OCI-LY1 (cell line): ENCODE results near the gene AADAT.

Source experiments
- H2AFZ ChIP-seq: fragments of 200-600 bp; sonication (generic), shearing (Covaris generic); 2 replicates; pipeline ENCODE4 v1.6.0; 2014; ENCODE audit warnings: antibody characterized with exemption, mild to moderate bottlenecking, low read length
- H3F3A ChIP-seq: fragments of 200-600 bp; sonication (generic), shearing (Covaris generic); 2 replicates; pipeline ENCODE4 v1.6.0; 2014; ENCODE audit warnings: mild to moderate bottlenecking, antibody characterized with exemption, low read length, moderate library complexity; ENCODE audit not compliant: insufficient read depth
- H3K27ac ChIP-seq: fragments of 200-600 bp; sonication (generic); 2 replicates; pipeline ENCODE4 v1.5.1; 2014; ENCODE audit warnings: low read length, mixed run types, mild to moderate bottlenecking, low read depth; ENCODE audit not compliant: poor library complexity, severe bottlenecking
- H3K27me3 ChIP-seq: fragments of 200-600 bp; sonication (generic); 2 replicates; pipeline ENCODE4 v1.6.0; 2014; ENCODE audit warnings: antibody characterized with exemption, mild to moderate bottlenecking, low read length, moderate library complexity; ENCODE audit not compliant: insufficient read depth
- H3K36me3 ChIP-seq: fragments of 200-600 bp; sonication (generic); 2 replicates; pipeline ENCODE4 v1.6.1; 2014; ENCODE audit warnings: mild to moderate bottlenecking, antibody characterized with exemption, low read length, moderate library complexity, mixed read lengths; ENCODE audit not compliant: insufficient read depth
- H3K4me1 ChIP-seq: fragments of 200-600 bp; sonication (generic); 2 replicates; pipeline ENCODE4 v1.5.1; 2014; ENCODE audit warnings: mild to moderate bottlenecking, low read length, moderate library complexity; ENCODE audit not compliant: insufficient read depth, severe bottlenecking
- H3K4me2 ChIP-seq: fragments of 200-600 bp; sonication (generic), shearing (Covaris generic); 2 replicates; pipeline ENCODE4 v1.6.1; 2014; ENCODE audit warnings: low read length
- H3K4me3 ChIP-seq: fragments of 200-600 bp; sonication (generic); 2 replicates; pipeline ENCODE4 v1.5.1; 2014; ENCODE audit warnings: low read length, low read depth, mild to moderate bottlenecking, mixed read lengths; ENCODE audit not compliant: poor library complexity, severe bottlenecking
- H3K79me2 ChIP-seq: fragments of 200-600 bp; shearing (Covaris generic); 2 replicates; pipeline ENCODE4 v1.6.1; 2016; ENCODE audit warnings: mixed run types, low read length, mixed read lengths; ENCODE audit not compliant: insufficient read depth
- H3K9ac ChIP-seq: fragments of 200-600 bp; sonication (generic), shearing (Covaris generic); 2 replicates; pipeline ENCODE4 v1.6.1; 2014; ENCODE audit warnings: mild to moderate bottlenecking, low read length, mixed read lengths
- H3K9me2 ChIP-seq: fragments of 200-600 bp; sonication (generic), shearing (Covaris generic); 2 replicates; pipeline ENCODE4 v1.6.1; 2014; ENCODE audit warnings: low read depth, mild to moderate bottlenecking, low read length, mixed read lengths
- H3K9me3 ChIP-seq: fragments of 200-600 bp; shearing (Covaris generic); 2 replicates; pipeline ENCODE4 v1.6.1; 2014; ENCODE audit warnings: low read length, mixed read lengths
- H4K20me1 ChIP-seq: fragments of 200-600 bp; sonication (generic), shearing (Covaris generic); 2 replicates; pipeline ENCODE4 v1.6.0; 2016; ENCODE audit warnings: mild to moderate bottlenecking, low read length; ENCODE audit not compliant: insufficient read depth
- CTCF ChIP-seq: fragments of 200-600 bp; sonication (generic), shearing (Covaris generic); IDR thresholded peaks from 2 replicates; pipeline ENCODE4 v1.5.1; 2017; ENCODE audit warnings: mild to moderate bottlenecking, antibody characterized with exemption, low read length, moderate library complexity, mixed read lengths
- EZH2 ChIP-seq: fragments of 200-600 bp; sonication (generic), shearing (Covaris generic); IDR thresholded peaks from 2 replicates; pipeline ENCODE4 v1.8.0; 2017; ENCODE audit warnings: borderline replicate concordance, mixed run types, mild to moderate bottlenecking, antibody characterized with exemption, low read length, moderate library complexity, mixed read lengths

Gene AADAT

GRCh38 chr4:170137466-170137865 is 47.7 kb upstream of the AADAT start:
- H3F3A ChIP-seq: no peaks in the 10 kb centered on the region
- H3K4me1 ChIP-seq: no peaks in the 10 kb centered on the region
- no peak overlapping the region for H3K27ac ChIP-seq
- no peak overlapping the region for H3K4me2 ChIP-seq
- no peaks in the 10 kb centered on the region for H3K9me3 ChIP-seq
- H2AFZ ChIP-seq: no peak overlapping the region
- 0 out of 2 replicates have a peak, but pooled peaks cover 7% of the 10 kb centered on the region for H3K27me3 ChIP-seq
- H3K79me2 ChIP-seq: no peaks in the 10 kb centered on the region
- no peak overlapping the region for H3K9ac ChIP-seq
- no peaks in the 10 kb centered on the region for H3K9me2 ChIP-seq
- H3K4me3 ChIP-seq: no peak overlapping the region
- no peaks in the 10 kb centered on the region for H4K20me1 ChIP-seq
- TF ChIP-seq CTCF (no peak), EZH2 (no peak)
- H3K36me3 ChIP-seq: no peaks in the 10 kb centered on the region

GRCh38 chr4:170134821-170135220 is 45.1 kb upstream of the AADAT start:
- H3K4me2 ChIP-seq: no peak overlapping the region
- no peaks in the 10 kb centered on the region for H3K4me1 ChIP-seq
- 0 out of 2 replicates have a peak, but pooled peaks cover 7% of the 10 kb centered on the region for H3K27me3 ChIP-seq
- TF ChIP-seq EZH2 (no peak), CTCF (no peak)
- H2AFZ ChIP-seq: no peak overlapping the region
- H3K36me3 ChIP-seq: no peaks in the 10 kb centered on the region
- H3K79me2 ChIP-seq: no peaks in the 10 kb centered on the region
- H3F3A ChIP-seq: no peaks in the 10 kb centered on the region
- H4K20me1 ChIP-seq: no peaks in the 10 kb centered on the region
- no peak overlapping the region for H3K9ac ChIP-seq
- H3K27ac ChIP-seq: no peak overlapping the region
- H3K9me3 ChIP-seq: no peaks in the 10 kb centered on the region
- H3K9me2 ChIP-seq: no peaks in the 10 kb centered on the region
- H3K4me3 ChIP-seq: no peak overlapping the region

- Histone ChIP-seq H3K79me2 (no peaks in the 10 kb centered on the region), H3K9ac (no peak overlapping the region), H3K4me2 (no peak overlapping the region), H3K27me3 (0 out of 2 replicates have a peak, but pooled peaks cover 4% of the 10 kb centered on the region), H3K27ac (no peak overlapping the region), H2AFZ (no peak overlapping the region), H3K4me1 (no peaks in the 10 kb centered on the region), H3F3A (no peaks in the 10 kb centered on the region), H3K9me2 (no peaks in the 10 kb centered on the region), H3K9me3 (no peaks in the 10 kb centered on the region), H4K20me1 (no peaks in the 10 kb centered on the region), H3K4me3 (no peak overlapping the region), H3K36me3 (no peaks in the 10 kb centered on the region)
- TF ChIP-seq EZH2 (no peak), CTCF (no peak)
Measured at GRCh38 chr4:170128219-170128804, 38.6 kb upstream of the AADAT start.
